Activated effector memory CD4-positive, alpha-beta T cell treated with Interleukin-2 at 50 U/mL for 16 hours (primary cell): ENCODE data around the gene CYCS.
"Not testable (repeated sequence)": the region's sequence is repeated elsewhere in the genome, so short reads cannot be mapped to it uniquely, and the experiment has no call there.

Experiments
- DNase-seq: peaks from one replicate; pipeline ENCODE4 v3.0.0-alpha.2; 2020

Gene CYCS

GRCh38 chr7:25117226-25118047 lies 7.6 kb downstream of the CYCS start:
- no peak for DNase-seq

DNA sequence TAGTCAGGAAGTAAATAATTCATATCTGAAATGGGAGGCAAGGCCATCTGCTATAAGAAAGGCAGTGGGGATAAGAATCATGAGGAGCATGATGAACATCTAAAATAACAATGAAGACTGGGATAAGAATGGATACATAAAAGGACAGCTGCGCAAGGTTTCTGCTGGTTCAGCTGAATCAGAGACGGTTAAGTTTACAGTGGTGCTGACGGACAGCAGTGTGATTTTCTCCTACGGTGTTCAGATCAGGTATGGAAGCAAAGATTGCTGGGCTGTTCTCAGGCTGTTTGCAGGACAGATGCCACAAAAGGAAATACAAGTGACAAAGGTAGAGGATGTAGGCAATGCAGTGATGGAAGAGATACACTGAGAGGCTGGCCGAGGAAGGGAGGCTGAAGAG lies 8.4 kb downstream of the CYCS start:
- no peak for DNase-seq

DNA sequence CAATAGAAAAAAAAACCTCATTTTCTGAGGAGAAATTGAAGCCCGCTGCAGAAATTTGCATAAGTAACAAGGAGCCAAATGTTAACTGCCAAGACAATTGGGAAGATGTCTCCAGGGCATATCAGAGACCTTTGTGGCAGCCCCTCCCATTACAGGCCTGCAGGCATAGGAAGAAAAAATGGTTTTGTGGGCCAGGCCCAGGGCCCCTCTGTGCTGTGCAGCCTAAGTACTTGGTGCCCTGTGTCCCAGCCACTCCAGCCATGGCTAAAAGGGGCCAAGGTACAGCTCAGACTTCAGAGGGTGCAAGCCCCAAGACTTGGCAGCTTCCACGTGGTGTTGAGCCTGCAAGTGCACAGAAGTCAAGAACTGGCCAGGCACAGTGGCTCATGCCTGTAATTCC lies 14.5 kb downstream of the CYCS start:
- not testable (repeated sequence) for DNase-seq

DNA sequence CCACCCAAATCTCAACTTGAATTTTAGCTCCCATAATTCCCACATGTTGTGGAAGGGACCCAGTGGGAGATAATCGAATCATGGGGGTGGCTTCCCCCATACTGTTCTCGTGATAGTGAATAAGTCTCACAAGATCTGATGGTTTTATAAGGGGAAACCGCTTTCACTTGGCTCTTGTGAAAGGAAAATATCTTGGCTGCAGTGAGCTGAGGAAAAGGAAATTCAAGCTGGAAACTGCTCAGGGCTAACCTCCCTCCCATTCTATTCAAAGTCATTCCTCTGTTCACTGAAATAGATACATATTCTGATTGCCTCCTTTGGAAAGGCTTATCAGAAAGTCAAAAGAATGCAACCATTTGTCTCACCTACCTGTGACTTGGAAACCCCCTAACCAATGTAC lies 15.8 kb downstream of the CYCS start:
- no peak for DNase-seq

DNA sequence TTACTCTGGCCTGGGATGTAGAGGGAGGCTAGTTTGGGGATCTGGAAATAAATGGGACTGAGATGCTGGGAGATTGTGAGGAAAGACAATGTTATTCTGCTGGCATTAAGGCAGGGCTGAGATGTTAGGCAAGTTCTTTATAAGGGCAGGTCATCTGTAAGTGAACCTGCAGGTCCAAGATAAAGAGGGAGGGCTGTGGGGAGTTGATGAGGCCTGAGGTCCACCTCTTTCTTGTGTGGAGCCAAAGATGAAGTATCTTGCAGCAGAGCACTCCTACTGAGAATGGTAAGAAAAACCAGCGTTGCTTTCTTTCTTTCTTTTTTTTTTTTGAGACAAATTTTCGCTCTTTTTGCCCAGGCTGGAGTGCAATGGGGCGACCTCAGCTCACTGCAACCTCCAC lies 19.1 kb downstream of the CYCS start:
- no peak for DNase-seq

GRCh38 chr7:25103773-25104172 lies 21.3 kb downstream of the CYCS start:
- DNase-seq, result no peak

DNA sequence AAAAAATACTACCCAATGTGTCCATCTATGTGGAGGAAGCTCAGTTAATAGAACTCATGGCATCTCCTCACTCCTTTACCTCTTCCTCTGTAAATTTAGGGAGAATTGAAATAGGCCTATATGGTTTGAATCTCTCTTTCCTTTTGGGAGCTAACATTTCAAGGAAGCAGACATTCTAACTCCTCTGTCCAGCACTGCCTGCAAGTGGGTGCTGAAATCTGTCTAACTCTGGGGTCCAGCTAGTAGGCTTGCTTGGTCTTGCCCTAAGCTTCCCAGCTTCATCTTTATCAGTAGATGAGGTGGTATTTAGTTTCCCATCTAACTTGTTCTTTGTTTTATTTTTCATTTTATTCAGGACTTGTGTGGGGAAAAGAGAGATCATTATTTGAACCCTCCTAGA lies 23.2 kb downstream of the CYCS start:
- DNase-seq, result no peak

DNA sequence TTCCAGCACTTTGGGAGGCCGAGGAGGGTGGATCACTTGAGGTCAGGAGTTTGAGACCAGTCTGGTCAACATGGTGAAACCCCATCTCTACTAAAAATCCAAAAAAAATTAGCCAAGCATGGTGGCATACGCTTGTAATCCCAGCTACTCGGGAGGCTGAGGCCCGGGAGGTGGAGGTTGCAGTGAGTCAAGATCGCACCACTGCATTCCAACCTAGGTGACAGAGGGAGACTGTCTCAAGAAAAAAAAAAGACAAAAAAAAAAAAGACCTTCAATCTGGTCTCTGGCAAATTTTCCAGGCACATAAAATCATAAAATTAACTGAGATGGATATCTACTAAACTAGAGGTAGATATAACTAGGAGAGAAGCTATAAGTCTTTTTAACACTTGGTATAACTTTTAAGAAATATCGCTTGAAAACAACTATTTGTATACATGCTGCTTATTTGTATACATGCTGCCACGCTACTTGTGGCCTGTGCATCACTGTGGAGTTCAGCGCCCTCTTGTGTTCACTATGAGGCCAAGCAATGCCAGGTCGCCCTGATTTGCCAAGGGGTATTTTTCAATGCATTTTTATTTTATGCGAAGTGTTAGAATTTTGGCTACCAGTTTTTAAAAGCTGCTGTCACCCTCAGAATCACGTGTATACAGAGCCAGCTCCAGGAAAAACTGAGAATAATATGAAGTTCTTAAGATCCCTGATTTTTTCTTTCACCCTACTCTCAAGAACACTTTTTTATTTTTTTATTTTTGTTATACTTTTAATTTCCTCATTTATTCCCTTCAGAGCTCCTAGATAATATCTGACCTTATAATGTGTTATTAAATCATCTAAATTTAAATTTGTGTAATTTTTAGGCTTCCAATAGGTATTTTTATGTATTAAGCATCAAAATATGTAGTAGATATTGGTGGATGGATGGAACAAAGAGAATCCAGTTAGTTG lies 26.7 kb downstream of the CYCS start:
- DNase-seq, result peak; percentile 37

- no peak for DNase-seq
These were observed 29.3 kb downstream of the CYCS start for GRCh38 chr7:25095516-25096345.

DNA sequence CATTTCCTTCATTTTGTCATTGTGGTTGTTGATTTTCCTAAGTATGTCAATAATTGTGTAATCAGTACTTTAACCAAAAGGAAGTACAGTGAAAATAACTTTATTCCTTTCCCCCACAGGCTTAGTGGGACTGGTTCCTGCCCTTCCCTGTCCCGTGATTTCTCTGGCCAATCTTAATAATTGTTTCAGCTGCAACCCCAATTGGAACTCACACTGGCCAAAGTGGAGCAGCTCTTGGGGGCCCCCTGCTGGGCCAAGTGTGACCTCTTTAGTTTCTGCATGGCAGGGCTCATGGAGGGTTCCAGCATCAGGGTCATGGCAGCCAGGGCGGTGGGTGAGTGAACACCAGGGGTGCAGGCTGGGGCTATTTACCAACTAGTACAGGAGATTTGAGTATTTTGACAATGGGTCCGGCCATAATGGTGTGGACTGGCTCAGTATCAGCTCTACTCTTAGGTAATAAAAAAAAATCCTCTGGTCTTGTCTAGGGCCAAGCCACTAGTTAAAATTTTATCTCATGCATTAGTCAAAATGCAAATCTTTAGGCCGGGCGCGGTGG lies 31.7 kb downstream of the CYCS start:
- peak; percentile 61 for DNase-seq

DNA sequence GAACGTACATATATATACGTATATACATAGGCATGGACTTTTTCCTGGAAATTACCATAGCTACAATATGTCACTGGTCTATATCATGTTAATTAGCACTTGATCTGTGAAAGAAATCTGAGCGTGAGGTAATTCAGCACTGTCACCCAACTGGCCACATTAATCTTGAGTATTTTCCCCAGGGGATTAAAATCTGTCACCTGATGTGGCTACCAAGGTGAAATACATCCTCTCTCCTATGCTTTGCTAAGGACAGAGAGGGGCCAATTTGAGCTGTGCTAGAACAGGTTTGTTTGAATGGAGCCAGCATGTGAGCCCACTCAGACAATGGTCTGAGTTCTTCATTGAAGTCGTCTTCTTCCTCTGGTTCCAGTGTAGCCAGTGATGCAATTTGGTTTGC lies 33.3 kb downstream of the CYCS start:
- DNase-seq, result no peak

- no peak for DNase-seq
These were observed 33.9 kb downstream of the CYCS start for GRCh38 chr7:25091176-25091575.

DNA sequence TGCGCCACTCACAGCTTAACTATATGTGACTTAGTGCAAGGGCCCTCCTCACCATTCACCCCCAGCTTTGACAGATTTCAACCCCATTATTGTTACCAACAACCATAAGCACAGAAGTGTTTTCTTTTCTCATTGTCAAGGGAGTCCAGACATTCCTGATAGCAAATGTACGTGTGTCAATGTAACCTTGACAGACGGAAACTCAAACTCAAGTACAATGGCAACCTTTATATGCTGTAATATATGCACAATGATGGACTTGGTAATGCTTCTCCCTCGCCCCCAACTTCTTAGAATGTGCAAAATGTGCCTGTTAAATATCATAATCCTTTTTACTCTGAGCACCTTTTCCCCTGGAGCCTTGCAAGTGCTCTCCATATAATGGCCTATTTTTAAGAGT lies 34.7 kb downstream of the CYCS start:
- no peak for DNase-seq

GRCh38 chr7:25087855-25088254 lies 37.2 kb downstream of the CYCS start:
- no peak for DNase-seq

DNA sequence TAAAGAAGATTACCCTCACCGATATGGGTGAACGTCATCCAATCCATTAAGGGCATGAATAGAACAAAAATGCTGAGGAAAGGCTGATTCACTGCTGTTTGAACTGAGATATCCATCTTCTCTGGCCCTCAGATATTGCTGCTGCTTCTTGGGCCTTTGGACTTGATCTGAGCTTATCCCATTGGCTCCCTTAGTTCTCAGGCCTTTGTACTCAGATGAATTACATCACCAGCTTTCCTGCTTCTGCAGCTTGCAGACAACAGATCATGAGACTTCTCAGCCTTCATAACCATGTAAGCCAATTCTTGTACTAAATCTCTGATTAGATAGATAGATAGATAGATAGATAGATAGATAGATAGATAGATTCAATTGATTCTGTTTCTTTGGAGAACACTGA lies 40.2 kb downstream of the CYCS start:
- DNase-seq, result no peak

DNA sequence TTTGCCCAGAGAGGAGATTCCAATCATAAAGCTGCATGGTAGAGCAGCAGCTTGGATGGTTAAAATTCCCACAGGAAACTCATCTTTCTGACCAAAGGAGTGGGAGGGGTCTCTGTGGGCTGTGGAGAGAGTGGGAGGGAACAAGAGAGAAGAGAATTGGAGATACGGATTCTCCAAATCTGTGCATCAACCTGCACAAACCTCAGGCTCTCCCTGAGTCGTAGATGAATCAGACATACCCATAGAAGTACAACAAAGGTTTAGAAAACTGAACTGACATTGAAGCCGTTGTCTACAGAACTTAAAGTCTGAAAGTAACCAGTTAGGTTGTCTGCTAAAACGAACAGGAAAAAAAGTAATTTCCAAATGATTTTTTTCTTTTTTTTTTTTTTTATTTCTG lies 41.9 kb downstream of the CYCS start:
- no peak for DNase-seq

GRCh38 chr7:25082041-25082440 lies 43.0 kb downstream of the CYCS start:
- DNase-seq, result not testable (repeated sequence)

DNA sequence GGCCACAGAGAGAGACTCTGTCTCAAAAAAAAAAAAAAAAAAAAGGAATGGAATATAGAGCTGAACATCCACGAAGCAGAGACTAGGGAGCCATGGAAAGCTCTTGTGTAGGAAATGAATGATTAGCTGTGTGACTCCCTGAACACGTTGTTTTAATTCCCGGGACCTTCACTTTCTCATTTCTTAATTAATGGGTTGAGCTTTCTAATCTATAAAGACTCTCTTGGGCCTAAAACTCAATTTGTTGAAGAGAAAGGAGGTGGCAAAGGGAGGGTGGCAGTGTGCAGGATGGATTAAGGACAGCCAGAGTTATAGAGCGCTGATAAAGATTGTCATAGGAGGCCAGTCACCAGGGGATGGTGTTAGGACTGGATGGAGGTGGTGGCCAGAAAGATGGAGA lies 48.0 kb downstream of the CYCS start:
- no peak for DNase-seq

DNA sequence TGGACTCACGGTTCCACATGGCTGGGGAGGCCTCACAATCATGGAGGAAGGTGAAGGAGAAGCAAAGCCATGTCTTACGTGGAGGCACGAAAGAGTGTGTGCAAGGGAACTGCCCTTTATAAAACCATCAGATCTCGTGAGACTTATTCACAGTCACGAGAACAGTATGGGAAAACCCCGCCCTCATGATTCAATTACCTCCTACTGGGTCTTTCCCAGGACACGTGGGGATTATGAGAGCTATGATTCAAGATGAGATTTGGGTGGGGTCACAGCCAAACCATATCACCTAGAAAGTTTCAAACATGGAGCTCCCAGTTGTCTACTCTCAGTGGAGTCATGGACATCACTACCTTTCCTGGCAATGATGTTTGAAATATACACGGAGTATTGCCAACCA lies 49.6 kb downstream of the CYCS start:
- DNase-seq, result no peak

DNA sequence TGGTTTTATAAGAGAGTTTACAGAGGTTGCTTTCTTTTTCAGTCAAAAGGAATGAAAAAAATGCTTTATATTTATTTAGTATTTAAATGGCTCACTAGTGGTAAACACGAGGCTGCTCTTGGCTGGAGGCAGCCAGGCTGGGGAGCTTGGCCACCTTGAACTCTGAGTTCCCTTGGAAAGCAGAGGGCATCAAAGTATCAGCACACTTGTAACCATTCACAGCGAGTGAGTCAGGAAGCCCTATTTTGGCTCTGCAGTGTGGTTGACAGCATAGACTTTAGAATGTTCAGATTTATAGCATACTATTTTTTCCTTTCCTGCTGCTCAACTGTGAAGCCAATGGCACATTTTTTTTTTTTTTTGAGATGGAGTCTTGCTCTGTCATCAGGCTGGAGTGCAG lies 51.6 kb downstream of the CYCS start:
- no peak for DNase-seq
